ENCODE measurements around the gene FBXO45.
"Not testable (repeated sequence)": the region's sequence is repeated elsewhere in the genome, so short reads cannot be mapped to it uniquely, and the experiment has no call there.

GRCh38 chr3:196597971-196598733 is 29.7 kb downstream of the FBXO45 start:
- TF ChIP-seq CTCF (IDR thresholded peaks at IDR 0.05; ENCODE audit: insufficient read depth, low read length, poor library complexity, severe bottlenecking); EZH2phosphoT487 (conservative IDR thresholded peaks at IDR 0.05; ENCODE audit: low read length): not testable (repeated sequence)

Data from SU-DHL-6 (cell line).